HEK293 (cell line): ENCODE data around the gene KRT17.

Experiments used
- GLI4 ChIP-seq: fragments of 450-650 bp; formaldehyde crosslinking; IDR thresholded peaks from 2 replicates; pipeline ENCODE4 v1.5.1; 2016; ENCODE audit warnings: missing biosample characterization, missing genetic modification characterization
- GLIS2 ChIP-seq: fragments of 450-650 bp; formaldehyde crosslinking; IDR thresholded peaks from 2 replicates; pipeline ENCODE4 v1.5.1; 2016; ENCODE audit warnings: missing biosample characterization, missing genetic modification characterization
- KLF9 ChIP-seq: fragments of 450-650 bp; formaldehyde crosslinking; IDR thresholded peaks from 2 replicates; pipeline ENCODE4 v1.5.1; 2016; ENCODE audit warnings: missing biosample characterization, missing genetic modification characterization, low read depth
- MZF1 ChIP-seq: fragments of 450-650 bp; formaldehyde crosslinking; IDR thresholded peaks from 2 replicates; pipeline ENCODE4 v1.5.1; 2017; ENCODE audit warnings: missing biosample characterization, missing genetic modification characterization, borderline replicate concordance
- PRDM1 ChIP-seq: fragments of 450-650 bp; formaldehyde crosslinking; IDR thresholded peaks from 2 replicates; pipeline ENCODE4; 2016; ENCODE audit warnings: missing biosample characterization, missing genetic modification characterization
- REPIN1 ChIP-seq: fragments of 450-650 bp; formaldehyde crosslinking; IDR thresholded peaks from 2 replicates; pipeline ENCODE4 v1.5.1; 2017; ENCODE audit warnings: missing biosample characterization, missing genetic modification characterization, low read depth
- SP7 ChIP-seq: fragments of 450-650 bp; formaldehyde crosslinking; IDR thresholded peaks from 2 replicates; pipeline ENCODE4 v1.5.1; 2016; ENCODE audit warnings: missing biosample characterization, missing genetic modification characterization
- WT1 ChIP-seq: fragments of 450-650 bp; formaldehyde crosslinking; IDR thresholded peaks from 2 replicates; pipeline ENCODE4 v1.5.1; 2016; ENCODE audit warnings: missing biosample characterization, missing genetic modification characterization
- ZBTB21 ChIP-seq: fragments of 450-650 bp; formaldehyde crosslinking; IDR thresholded peaks from 2 replicates; pipeline ENCODE4 v1.5.1; 2017; ENCODE audit warnings: missing biosample characterization, missing genetic modification characterization
- ZFP69B ChIP-seq: fragments of 450-650 bp; formaldehyde crosslinking; IDR thresholded peaks from 2 replicates; pipeline ENCODE4 v1.5.1; 2016; ENCODE audit warnings: missing biosample characterization, missing genetic modification characterization
- ZIC2 ChIP-seq: fragments of 450-650 bp; formaldehyde crosslinking; IDR thresholded peaks from 2 replicates; pipeline ENCODE4 v1.5.1; 2016; ENCODE audit warnings: missing biosample characterization, missing genetic modification characterization
- ZNF114 ChIP-seq: fragments of 450-650 bp; formaldehyde crosslinking; IDR thresholded peaks from 2 replicates; pipeline ENCODE4 v1.5.0; 2017; ENCODE audit warnings: missing biosample characterization, missing genetic modification characterization
- ZNF132 ChIP-seq: fragments of 450-650 bp; formaldehyde crosslinking; IDR thresholded peaks from 2 replicates; pipeline ENCODE4 v1.5.1; 2017; ENCODE audit warnings: missing biosample characterization, missing genetic modification characterization, borderline replicate concordance
- ZNF19 ChIP-seq: fragments of 450-650 bp; formaldehyde crosslinking; IDR thresholded peaks from 2 replicates; pipeline ENCODE4; 2016; ENCODE audit warnings: missing biosample characterization, missing genetic modification characterization, low read depth
- ZNF214 ChIP-seq: fragments of 450-650 bp; formaldehyde crosslinking; IDR thresholded peaks from 2 replicates; pipeline ENCODE4 v1.5.1; 2017; ENCODE audit warnings: missing biosample characterization, mild to moderate bottlenecking, missing genetic modification characterization, borderline replicate concordance
- ZNF324 ChIP-seq: fragments of 450-650 bp; formaldehyde crosslinking; IDR thresholded peaks from 2 replicates; pipeline ENCODE4 v1.5.1; 2016; ENCODE audit warnings: missing biosample characterization, missing genetic modification characterization
- ZNF341 ChIP-seq: fragments of 450-650 bp; formaldehyde crosslinking; IDR thresholded peaks from 2 replicates; pipeline ENCODE4; 2016; ENCODE audit warnings: low read depth, missing biosample characterization, missing genetic modification characterization
- ZNF354C ChIP-seq: fragments of 450-650 bp; formaldehyde crosslinking; IDR thresholded peaks from 2 replicates; pipeline ENCODE4 v1.5.1; 2016; ENCODE audit warnings: missing biosample characterization, missing genetic modification characterization, low read depth, borderline replicate concordance
- ZNF37A ChIP-seq: fragments of 450-650 bp; IDR thresholded peaks from 2 replicates; pipeline ENCODE4 v1.5.1; 2018; ENCODE audit warnings: missing biosample characterization, missing genetic modification characterization
- ZNF394 ChIP-seq: fragments of 450-650 bp; formaldehyde crosslinking; IDR thresholded peaks from 2 replicates; pipeline ENCODE4 v1.5.1; 2016; ENCODE audit warnings: missing biosample characterization, missing genetic modification characterization, mild to moderate bottlenecking, moderate library complexity, borderline replicate concordance
- ZNF416 ChIP-seq: fragments of 450-650 bp; formaldehyde crosslinking; IDR thresholded peaks from 2 replicates; pipeline ENCODE4 v1.5.1; 2016; ENCODE audit warnings: missing biosample characterization, missing genetic modification characterization
- ZNF426 ChIP-seq: fragments of 450-650 bp; formaldehyde crosslinking; IDR thresholded peaks from 2 replicates; pipeline ENCODE4 v1.5.1; 2017; ENCODE audit warnings: missing biosample characterization, missing genetic modification characterization, mild to moderate bottlenecking, inconsistent platforms, moderate library complexity
- ZNF433 ChIP-seq: fragments of 450-650 bp; formaldehyde crosslinking; IDR thresholded peaks from 2 replicates; pipeline ENCODE4 v1.5.1; 2016; ENCODE audit warnings: missing biosample characterization, missing genetic modification characterization, low read depth
- ZNF510 ChIP-seq: fragments of 450-650 bp; formaldehyde crosslinking; IDR thresholded peaks from 2 replicates; pipeline ENCODE4 v1.5.1; 2018; ENCODE audit warnings: mild to moderate bottlenecking, missing genetic modification characterization, missing biosample characterization; ENCODE audit not compliant: insufficient replicate concordance
- ZNF549 ChIP-seq: fragments of 450-650 bp; IDR thresholded peaks from 2 replicates; pipeline ENCODE4 v1.5.1; 2018; ENCODE audit warnings: missing biosample characterization, missing genetic modification characterization, mild to moderate bottlenecking, inconsistent platforms, moderate library complexity
- ZNF555 ChIP-seq: fragments of 450-650 bp; formaldehyde crosslinking; conservative IDR thresholded peaks from 2 replicates; pipeline ENCODE4 v1.5.1; 2017; ENCODE audit warnings: missing biosample characterization, mild to moderate bottlenecking, missing genetic modification characterization, inconsistent platforms
- ZNF585B ChIP-seq: fragments of 450-650 bp; formaldehyde crosslinking; IDR thresholded peaks from 2 replicates; pipeline ENCODE4 v1.5.1; 2016; ENCODE audit warnings: missing biosample characterization, missing genetic modification characterization
- ZNF660 ChIP-seq: fragments of 450-650 bp; IDR thresholded peaks from 2 replicates; pipeline ENCODE4 v1.5.1; 2018; ENCODE audit warnings: missing biosample characterization, mild to moderate bottlenecking, missing genetic modification characterization
- ZNF677 ChIP-seq: fragments of 450-650 bp; IDR thresholded peaks from 2 replicates; pipeline ENCODE4 v1.5.0; 2018; ENCODE audit warnings: missing biosample characterization, mild to moderate bottlenecking, missing genetic modification characterization, moderate library complexity
- ZNF837 ChIP-seq: fragments of 450-650 bp; formaldehyde crosslinking; IDR thresholded peaks from 2 replicates; pipeline ENCODE4 v1.5.1; 2016; ENCODE audit warnings: missing biosample characterization, missing genetic modification characterization
- TF ChIP-seq, protein P1 (sequence below): fragments of 450-650 bp; formaldehyde crosslinking; IDR thresholded peaks from 2 replicates; pipeline ENCODE4 v1.5.1; 2017; ENCODE audit warnings: missing biosample characterization, missing genetic modification characterization
- TF ChIP-seq, protein P2 (sequence below): fragments of 450-650 bp; formaldehyde crosslinking; IDR thresholded peaks from 2 replicates; pipeline ENCODE4 v1.5.1; 2016; ENCODE audit warnings: missing biosample characterization, missing genetic modification characterization
- TF ChIP-seq, protein P3 (sequence below): fragments of 450-650 bp; formaldehyde crosslinking; IDR thresholded peaks from 2 replicates; pipeline ENCODE4 v1.5.1; 2016; ENCODE audit warnings: missing biosample characterization, missing genetic modification characterization

Gene KRT17

DNA sequence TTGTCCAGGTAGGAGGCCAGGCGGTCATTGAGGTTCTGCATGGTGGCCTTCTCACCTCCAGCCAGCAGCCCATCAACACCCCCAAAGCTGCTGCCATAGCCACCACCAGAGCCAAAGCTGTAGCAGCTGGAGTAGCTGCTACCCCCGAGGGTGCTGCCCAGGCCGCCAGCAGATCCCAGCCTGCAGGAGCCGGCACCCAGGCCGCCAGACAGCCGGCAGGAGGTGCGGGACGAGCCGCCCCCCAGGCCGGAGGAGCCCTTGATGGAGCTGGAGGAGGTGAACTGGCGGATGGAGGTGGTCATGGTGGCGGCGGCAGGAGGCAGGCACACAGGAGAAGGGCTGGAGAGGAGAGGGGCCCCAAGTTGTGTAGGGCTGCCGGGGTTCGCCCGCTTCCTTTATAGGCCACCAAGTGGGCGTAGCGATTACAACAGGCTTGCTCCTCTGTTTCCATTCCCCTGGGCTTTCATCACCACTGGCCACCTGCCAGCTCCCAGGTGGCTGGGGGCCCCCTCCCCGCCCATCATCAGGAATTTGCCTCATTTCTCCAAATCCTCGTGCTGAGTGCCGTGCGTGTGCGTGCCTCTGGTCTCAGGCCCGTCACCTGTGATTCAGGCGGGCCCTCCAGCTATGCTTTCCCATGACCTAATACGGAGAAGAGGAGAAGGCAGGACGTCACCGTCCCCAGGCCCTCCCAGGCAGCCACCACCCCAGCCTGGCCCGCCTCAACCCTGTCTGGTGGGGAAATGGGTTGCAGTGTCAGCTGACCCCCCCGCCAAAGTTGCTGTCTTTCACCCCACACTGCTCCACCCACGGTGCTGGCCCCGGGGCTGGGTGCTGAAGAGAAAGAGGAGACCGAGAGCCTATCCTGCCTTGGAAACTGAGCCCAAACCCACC, at the start of gene KRT17 (continued):
- no peak for TF ChIP-seq GLI4 (tag by site-specific recombination)
- TF ChIP-seq ZNF354C = no peak
- TF ChIP-seq, protein P1, sequence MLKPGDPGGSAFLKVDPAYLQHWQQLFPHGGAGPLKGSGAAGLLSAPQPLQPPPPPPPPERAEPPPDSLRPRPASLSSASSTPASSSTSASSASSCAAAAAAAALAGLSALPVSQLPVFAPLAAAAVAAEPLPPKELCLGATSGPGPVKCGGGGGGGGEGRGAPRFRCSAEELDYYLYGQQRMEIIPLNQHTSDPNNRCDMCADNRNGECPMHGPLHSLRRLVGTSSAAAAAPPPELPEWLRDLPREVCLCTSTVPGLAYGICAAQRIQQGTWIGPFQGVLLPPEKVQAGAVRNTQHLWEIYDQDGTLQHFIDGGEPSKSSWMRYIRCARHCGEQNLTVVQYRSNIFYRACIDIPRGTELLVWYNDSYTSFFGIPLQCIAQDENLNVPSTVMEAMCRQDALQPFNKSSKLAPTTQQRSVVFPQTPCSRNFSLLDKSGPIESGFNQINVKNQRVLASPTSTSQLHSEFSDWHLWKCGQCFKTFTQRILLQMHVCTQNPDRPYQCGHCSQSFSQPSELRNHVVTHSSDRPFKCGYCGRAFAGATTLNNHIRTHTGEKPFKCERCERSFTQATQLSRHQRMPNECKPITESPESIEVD (tag by site-specific recombination) = no peak
- no peak for TF ChIP-seq MZF1 (tag by site-specific recombination)
- no peak for TF ChIP-seq PRDM1
- TF ChIP-seq ZNF660 (tag by site-specific recombination) = no peak
- TF ChIP-seq ZNF510 (tag by site-specific recombination) = no peak
- TF ChIP-seq ZNF549 = no peak
- no peak for TF ChIP-seq ZNF677 (tag by site-specific recombination)
- TF ChIP-seq SP7 (tag by site-specific recombination) = peak; percentile 65
- no peak for TF ChIP-seq ZNF416 (tag by site-specific recombination)
- TF ChIP-seq ZNF341 (tag by site-specific recombination) = peak; percentile 39; the same call in 1 of the 2 replicates
- TF ChIP-seq, protein P2, sequence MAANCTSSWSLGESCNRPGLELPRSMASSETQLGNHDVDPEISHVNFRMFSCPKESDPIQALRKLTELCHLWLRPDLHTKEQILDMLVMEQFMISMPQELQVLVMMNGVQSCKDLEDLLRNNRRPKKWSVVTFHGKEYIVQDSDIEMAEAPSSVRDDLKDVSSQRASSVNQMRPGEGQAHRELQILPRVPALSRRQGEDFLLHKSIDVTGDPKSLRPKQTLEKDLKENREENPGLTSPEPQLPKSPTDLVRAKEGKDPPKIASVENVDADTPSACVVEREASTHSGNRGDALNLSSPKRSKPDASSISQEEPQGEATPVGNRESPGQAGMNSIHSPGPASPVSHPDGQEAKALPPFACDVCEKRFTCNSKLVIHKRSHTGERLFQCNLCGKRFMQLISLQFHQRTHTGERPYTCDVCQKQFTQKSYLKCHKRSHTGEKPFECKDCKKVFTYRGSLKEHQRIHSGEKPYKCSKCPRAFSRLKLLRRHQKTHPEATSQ = no peak
- no peak for TF ChIP-seq KLF9 (tag by site-specific recombination)
- no peak for TF ChIP-seq ZNF837 (tag by site-specific recombination)
- TF ChIP-seq, protein P3, sequence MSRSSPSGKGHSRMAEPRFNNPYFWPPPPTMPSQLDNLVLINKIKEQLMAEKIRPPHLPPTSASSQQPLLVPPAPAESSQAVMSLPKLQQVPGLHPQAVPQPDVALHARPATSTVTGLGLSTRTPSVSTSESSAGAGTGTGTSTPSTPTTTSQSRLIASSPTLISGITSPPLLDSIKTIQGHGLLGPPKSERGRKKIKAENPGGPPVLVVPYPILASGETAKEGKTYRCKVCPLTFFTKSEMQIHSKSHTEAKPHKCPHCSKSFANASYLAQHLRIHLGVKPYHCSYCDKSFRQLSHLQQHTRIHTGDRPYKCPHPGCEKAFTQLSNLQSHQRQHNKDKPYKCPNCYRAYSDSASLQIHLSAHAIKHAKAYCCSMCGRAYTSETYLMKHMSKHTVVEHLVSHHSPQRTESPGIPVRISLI = no peak
- TF ChIP-seq ZNF555 (tag by site-specific recombination) = no peak
- TF ChIP-seq ZFP69B (tag by site-specific recombination) = peak; percentile 85
- TF ChIP-seq ZNF114 (tag by site-specific recombination) = no peak
- no peak for TF ChIP-seq ZNF214 (tag by site-specific recombination)
- peak; percentile 37; the same call in 1 of the 2 replicates for TF ChIP-seq ZBTB21
- TF ChIP-seq ZIC2 (tag by site-specific recombination) = peak; percentile 89
- peak; percentile 33 for TF ChIP-seq GLIS2 (tag by site-specific recombination)
- no peak; the same call in 1 of the 2 replicates for TF ChIP-seq ZNF394 (tag by site-specific recombination)
- no peak for TF ChIP-seq ZNF37A (tag by site-specific recombination)
- TF ChIP-seq ZNF433 (tag by site-specific recombination) = no peak
- no peak for TF ChIP-seq ZNF19 (tag by site-specific recombination)
- TF ChIP-seq ZNF426 = no peak
- 0 out of 2 replicates have a peak, but pooled peaks have one; percentile 19 for TF ChIP-seq ZNF324
- TF ChIP-seq WT1 = no peak
- TF ChIP-seq REPIN1 (tag by site-specific recombination) = no peak
- TF ChIP-seq ZNF132 (tag by site-specific recombination) = no peak
- no peak for TF ChIP-seq ZNF585B (tag by site-specific recombination)
